ENCODE measurements around the gene ADAMTS3. TPM values are rescaled to one million over a fixed set of nuclear protein-coding genes. Genes with fewer than 3 reads are reported as not detected.
"Not testable (repeated sequence)": the region's sequence is repeated elsewhere in the genome, so short reads cannot be mapped to it uniquely, and the experiment has no call there.

ADAMTS3 gene
- total RNA-seq, 1 donor from 2014 or later: 0.35 TPM

- no peak for ATAC-seq
Observed at GRCh38 chr4:72473434-72473900, 95.6 kb downstream of the ADAMTS3 start.

GRCh38 chr4:72471816-72472215 is 97.2 kb downstream of the ADAMTS3 start:
- ATAC-seq: no peak

More at GRCh38 chr4:72473434-72473900, 95.6 kb downstream of the ADAMTS3 start:
- no peak for DNase-seq (ENCODE audit: low spot score)

GRCh38 chr4:72468904-72469502 is 100.0 kb downstream of the ADAMTS3 start:
- ATAC-seq (peak; percentile 61), DNase-seq (ENCODE audit: low spot score) (no peak)

More at GRCh38 chr4:72471816-72472215, 97.2 kb downstream of the ADAMTS3 start:
- no peak for DNase-seq (ENCODE audit: low spot score)

- ATAC-seq (no peak), DNase-seq (ENCODE audit: low spot score) (no peak)
Observed at GRCh38 chr4:72467633-72468032, 101.4 kb downstream of the ADAMTS3 start.

GRCh38 chr4:72463724-72464123 is 105.3 kb downstream of the ADAMTS3 start:
- DNase-seq (ENCODE audit: low spot score) (no peak), ATAC-seq (no peak)

GRCh38 chr4:72457158-72457557 is 111.9 kb downstream of the ADAMTS3 start:
- DNase-seq (ENCODE audit: low spot score) (no peak), ATAC-seq (no peak)

- no peak for DNase-seq (ENCODE audit: low spot score)
- ATAC-seq: no peak
Observed at GRCh38 chr4:72451349-72451748, 117.7 kb downstream of the ADAMTS3 start.

GRCh38 chr4:72449705-72450104 is 119.3 kb downstream of the ADAMTS3 start:
- ATAC-seq: no peak
- no peak for DNase-seq (ENCODE audit: low spot score)

- DNase-seq (ENCODE audit: low spot score) (no peak), ATAC-seq (no peak)
Observed at GRCh38 chr4:72448231-72448630, 120.8 kb downstream of the ADAMTS3 start.

- no peak for DNase-seq (ENCODE audit: low spot score)
- ATAC-seq: no peak
Observed at GRCh38 chr4:72446353-72447055, 122.5 kb downstream of the ADAMTS3 start.

- DNase-seq (ENCODE audit: low spot score) (no peak), ATAC-seq (no peak)
Observed at GRCh38 chr4:72444092-72444491, 124.9 kb downstream of the ADAMTS3 start.

- no peak for ATAC-seq
- no peak for DNase-seq (ENCODE audit: low spot score)
Observed at GRCh38 chr4:72442715-72443114, 126.3 kb downstream of the ADAMTS3 start.

GRCh38 chr4:72442147-72442546 is 126.9 kb downstream of the ADAMTS3 start:
- no peak for DNase-seq (ENCODE audit: low spot score)
- ATAC-seq: no peak

- no peak for DNase-seq (ENCODE audit: low spot score)
- no peak for ATAC-seq
Observed at GRCh38 chr4:72440386-72440785, 128.6 kb downstream of the ADAMTS3 start.

- ATAC-seq (no peak), DNase-seq (ENCODE audit: low spot score) (no peak)
Observed at GRCh38 chr4:72432975-72433374, 136.0 kb downstream of the ADAMTS3 start.

- ATAC-seq (no peak), DNase-seq (ENCODE audit: low spot score) (no peak)
Observed at GRCh38 chr4:72432282-72432681, 136.7 kb downstream of the ADAMTS3 start.

- ATAC-seq (no peak), DNase-seq (ENCODE audit: low spot score) (no peak)
Observed at GRCh38 chr4:72430988-72431387, 138.0 kb downstream of the ADAMTS3 start.

GRCh38 chr4:72430050-72430449 is 139.0 kb downstream of the ADAMTS3 start:
- DNase-seq (ENCODE audit: low spot score) (no peak), ATAC-seq (no peak)

GRCh38 chr4:72429397-72429889 is 139.6 kb downstream of the ADAMTS3 start:
- ATAC-seq (no peak), DNase-seq (ENCODE audit: low spot score) (no peak)

GRCh38 chr4:72427057-72427456 is 142.0 kb downstream of the ADAMTS3 start:
- no peak for ATAC-seq

GRCh38 chr4:72425908-72426307 is 143.1 kb downstream of the ADAMTS3 start:
- not testable (repeated sequence) for DNase-seq (ENCODE audit: low spot score); ATAC-seq

More at GRCh38 chr4:72427057-72427456, 142.0 kb downstream of the ADAMTS3 start:
- DNase-seq (ENCODE audit: low spot score): no peak

- no peak for ATAC-seq
- DNase-seq (ENCODE audit: low spot score): no peak
Observed at GRCh38 chr4:72424006-72424405, 145.0 kb downstream of the ADAMTS3 start.
